GM19468 (cell line): ENCODE results near the gene DEFB131B.
"Not testable (repeated sequence)": the region's sequence is repeated elsewhere in the genome, so short reads cannot be mapped to it uniquely, and the experiment has no call there.

ENCODE experiments used
- ATAC-seq: cut with Tn5 transposase; IDR thresholded peaks from one replicate; pipeline ENCODE4 v1.9.1; 2021; ENCODE audit warnings: mild to moderate bottlenecking, moderate library complexity, moderate number of reproducible peaks; ENCODE audit not compliant: unreplicated experiment; ENCODE audit errors: extremely low read depth

Gene DEFB131B

DNA sequence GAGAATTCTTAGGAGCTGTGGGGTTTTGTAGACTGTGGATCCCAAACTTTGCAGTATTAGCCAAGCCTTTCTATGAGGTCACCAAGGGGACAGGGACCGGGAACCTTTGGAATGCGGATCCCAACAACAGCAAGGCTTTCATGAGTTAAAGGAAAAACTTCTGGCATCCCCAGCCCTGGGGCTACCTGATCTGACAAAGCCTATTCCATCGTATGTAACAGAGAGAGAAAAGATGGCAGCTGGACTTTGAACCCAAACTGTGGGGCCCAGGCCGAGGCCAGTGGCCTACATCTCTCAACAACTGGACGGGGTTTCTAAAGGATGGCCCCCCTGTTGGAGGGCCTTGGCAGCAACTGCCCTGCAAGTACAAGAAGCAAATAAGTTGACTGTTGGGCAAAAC lies 32.5 kb downstream of the DEFB131B start:
- not testable (repeated sequence) for ATAC-seq

DNA sequence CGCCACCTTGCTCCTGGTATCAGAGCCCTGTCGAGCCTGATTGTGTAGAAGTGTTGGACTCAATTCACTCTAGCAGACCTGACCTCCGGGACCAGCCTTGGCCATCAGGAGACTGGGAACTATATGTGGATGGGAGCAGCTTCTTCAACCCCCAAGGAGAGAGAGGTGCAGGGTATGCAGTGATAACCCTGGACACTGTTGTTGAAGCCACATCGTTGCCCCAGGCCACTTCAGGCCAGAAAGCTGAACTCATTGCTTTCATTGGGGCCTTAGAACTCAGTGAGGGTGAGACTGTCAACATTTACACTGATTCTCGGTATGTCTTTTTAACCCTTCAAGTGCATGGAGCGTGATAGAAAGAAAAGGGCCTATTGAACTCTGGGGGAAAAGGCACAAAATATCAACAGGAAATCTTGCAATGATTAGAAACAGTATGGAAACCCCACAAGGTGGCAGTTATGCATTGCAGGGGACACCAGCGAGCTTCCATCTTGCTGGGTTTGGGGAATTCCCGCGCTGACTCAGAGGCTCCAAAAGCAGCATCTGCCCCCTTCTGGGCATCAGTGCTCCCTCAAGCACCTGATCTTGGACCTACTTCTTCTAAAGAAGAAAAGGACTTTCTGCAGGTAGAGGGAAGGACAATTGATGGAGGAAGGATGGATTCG lies 33.2 kb downstream of the DEFB131B start:
- ATAC-seq = not testable (repeated sequence)

DNA sequence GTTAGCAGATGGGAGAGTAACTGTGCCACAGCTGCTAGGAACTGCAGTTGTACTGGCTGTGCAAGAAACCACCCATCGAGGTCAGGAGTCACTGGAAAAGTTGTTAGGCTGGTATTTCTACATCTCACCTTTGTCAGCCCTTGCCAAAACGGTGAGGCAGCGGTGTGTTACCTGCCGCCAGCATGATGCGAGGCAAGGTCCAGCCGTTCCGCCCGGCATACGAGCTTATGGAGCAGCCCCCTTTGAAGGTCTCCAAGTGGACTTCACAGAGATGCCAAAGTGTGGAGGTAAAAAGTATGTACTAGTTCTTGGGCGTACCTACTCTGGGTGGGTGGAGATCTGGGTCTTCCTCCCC lies 33.7 kb downstream of the DEFB131B start:
- not testable (repeated sequence) for ATAC-seq

DNA sequence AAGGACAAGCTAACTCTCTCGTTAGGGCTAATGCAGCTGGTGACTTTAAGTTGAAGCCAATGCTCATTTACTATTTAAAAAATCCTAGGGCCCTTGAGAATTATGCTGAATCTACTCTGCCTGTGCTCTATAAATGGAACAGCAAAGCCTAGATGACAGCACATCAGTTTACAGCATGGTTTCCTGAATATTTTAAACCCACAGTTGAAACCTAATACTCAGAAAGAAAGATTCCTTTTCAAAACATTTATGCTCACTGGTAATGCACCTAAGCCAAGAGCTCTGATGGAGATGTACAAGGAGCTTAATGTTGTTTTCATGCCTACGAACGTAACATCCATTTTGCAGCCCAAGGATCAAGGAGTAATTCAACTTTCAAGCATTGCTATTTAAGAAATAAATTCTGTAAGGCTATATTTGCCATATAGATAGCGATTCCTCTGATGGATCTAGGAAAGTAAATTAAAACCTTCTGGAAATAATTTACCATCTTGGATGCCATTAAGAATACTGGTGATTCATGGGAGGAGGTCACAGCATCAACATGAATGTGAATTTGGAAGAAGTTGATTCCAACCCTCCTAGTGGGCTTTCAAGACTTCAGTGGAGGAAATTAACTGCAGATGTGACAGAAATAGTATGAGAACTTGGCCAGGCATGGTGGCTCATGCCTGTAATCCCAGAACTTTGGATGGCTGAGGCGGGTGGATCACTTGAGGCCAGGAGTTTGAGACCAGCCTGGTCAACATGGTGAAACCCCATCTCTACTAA lies 35.7 kb downstream of the DEFB131B start:
- no peak for ATAC-seq

DNA sequence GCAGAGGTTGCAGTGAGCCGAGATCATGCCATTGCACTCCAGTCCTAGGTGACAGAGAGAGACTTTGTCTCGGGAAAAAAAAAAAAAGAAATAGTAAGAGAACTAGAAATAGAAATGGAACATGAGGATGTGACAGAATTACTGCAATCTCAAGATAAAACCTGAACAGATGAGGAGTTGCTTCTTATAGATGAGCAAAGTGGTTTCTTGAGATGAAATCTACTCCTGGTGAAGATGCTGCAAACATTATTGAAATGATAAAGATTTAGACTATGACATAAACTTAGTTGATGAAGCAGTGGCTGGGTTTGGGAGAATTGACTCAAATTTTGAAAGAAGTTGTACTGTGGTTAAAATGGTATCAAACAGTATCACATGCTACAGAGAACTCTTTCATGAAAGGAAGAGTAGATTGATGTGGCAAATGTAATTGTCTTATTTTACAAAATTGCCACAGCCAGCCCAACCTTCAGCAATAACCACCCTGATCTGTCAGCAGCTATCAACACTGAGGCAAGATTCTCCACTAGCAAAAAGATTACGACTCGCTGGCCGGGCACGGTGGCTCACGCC lies 36.5 kb downstream of the DEFB131B start:
- no peak for ATAC-seq

DNA sequence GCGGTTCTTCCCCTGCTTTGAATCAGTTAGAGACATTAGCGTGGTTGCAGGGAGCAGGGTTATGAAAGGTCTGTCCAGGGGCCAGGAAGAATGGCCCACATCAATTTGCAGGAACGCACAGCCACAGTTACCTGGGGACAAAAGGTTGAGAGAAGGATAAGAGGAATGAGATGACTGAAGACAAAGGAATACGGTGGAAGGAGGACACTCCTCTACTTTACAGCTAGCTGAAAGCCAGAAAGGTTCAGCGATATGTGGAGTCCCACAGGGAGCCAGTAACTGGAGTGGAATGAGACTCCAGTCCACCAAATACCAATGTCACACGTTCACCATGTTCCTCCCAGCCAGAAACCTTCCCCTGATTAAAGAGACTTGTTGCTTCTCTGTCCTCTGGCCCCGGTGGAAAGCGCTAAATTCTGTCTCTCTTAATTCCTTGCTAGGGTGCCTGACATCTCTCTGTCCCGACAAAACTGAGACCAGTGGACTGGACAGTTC lies 39.4 kb downstream of the DEFB131B start:
- no peak for ATAC-seq

DNA sequence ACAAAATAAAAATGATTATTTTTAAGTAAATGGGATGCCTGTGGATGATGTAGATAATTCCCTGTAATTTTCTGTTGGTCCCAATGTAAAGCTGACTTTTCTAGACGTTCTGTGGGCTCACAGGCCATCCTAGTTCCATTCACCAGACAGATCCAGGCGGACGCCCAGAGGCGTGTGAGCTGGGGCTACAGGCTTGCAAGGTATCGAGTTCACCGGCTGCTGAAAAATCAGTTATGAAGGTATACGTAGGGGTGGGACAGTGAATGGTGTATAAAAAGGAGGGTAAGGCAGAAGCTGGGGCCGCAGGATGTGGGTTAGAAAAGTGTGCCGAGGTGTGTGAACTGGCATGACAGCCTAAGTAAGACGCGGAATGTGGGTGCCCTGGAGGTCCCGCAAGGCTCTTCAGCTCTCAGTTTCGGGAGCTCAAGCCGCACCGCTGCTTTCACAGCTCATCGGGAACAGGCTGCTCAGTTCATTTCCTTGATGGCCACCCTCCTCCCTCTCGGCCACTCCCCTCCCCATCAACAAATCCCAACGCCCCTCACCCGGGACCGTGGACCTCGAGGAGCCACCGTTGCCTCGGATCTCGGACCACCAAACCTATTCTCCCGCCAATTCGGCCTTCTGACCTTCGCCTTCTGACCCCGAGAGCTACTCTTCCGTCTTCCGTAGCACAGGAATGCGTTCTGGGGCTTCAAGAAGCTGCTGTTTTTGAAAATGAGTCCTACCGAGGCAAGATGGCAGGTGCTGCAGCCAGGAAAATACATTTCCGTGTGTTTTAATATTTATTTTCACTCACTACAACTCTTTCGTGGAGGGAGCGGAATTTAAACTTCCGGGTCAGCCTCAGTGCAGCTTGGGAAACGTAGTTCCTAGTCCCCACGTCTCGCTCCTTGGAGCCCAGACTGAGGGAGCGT lies 49.8 kb downstream of the DEFB131B start, which contains the start of gene XNDC1N:
Gene XNDC1N, minus strand, starts transcription at position 775 of the 917 bp plus-strand sequence. CDS start 5,241 bp downstream, outside the sequence.
- peak; percentile 45 for ATAC-seq

DNA sequence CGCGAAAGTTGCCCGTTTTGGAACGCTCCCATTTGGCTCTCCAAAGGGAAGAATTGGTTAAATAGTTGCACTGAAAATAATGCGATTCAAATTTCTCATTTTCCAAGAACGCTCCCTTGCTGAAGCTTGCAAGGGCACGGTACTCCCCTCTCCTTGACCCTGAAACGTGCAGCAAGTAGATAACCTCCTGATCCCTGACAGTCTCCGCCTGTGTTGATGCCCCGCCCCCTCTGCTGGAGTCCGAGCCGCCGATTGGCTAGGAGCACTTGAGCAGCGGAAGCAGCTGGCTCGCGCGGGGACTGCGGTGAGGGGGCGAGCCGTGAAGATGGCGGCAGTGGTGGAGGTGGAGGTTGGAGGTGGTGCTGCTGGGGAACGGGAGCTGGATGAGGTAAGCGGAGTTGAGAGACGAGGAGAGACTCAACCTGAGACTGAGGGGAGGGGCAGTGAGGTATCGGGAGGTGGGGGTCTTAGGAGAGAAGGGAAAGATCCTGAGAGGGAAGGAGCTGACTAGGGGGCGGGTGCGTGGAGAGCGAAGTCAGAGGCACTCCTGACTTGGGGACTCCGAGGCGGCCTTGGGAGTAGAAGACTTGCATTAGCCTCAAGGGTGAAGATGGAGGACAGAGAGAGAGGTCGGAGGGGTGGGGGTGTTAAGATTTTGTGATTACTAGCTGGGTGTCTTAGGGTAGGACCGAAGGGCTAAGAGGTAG lies 50.6 kb downstream of the DEFB131B start, which contains the start of gene RNF121:
Gene RNF121, plus strand, starts transcription at position 310 of the 707 bp plus-strand sequence. Its CDS starts 16 bp downstream, at position 326.
- peak; percentile 44 for ATAC-seq

DNA sequence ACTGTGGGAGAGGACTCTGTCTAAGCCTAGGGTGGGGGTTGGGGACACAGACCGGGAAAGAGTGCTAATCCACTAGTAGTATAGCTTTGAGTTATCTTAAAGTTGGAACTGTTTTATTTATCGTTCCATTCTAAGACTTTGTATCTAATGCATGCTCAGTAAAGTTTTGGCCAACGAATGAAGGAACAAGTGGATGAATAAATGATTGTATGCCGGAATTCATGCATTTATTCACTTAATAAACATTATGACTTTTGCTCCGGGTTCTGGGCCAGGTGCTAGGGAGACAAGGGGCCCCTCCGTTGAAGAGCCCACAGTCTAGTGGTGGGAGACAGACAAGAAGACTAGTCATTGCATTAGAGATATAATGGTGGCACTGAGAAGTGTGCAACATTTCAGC lies 51.2 kb downstream of the DEFB131B start:
- no peak for ATAC-seq

DNA sequence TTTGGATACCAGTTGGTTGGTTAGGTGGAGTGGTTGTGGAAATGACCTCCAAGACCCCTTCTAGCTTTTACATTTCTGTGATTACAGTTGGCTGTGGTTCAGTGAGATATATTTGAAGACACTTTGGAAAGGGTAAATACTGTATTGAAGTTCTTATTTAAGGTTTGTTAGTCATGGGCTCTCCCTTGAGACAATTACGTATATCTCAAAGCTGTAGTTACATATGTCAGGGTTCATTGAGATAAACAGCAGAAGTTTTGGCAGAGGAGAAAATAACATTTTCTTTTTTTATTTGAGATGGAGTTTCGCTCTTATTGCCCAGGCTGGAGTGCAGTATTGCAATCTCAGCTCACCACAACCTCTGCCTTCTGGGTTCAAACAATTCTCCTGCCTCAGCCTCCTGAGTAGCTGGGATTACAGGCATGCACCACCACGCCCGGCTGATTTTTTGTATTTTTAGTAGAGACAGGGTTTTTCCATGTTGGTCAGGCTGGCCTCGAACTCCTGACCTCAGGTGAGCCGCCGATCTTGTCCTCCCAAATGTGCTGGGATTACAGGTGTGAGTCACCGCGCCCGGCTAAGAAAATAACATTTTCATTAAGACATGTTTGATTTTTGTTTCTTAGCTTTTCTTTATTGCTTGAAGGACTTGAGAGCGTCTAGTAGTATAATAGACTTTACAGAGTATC lies 52.4 kb downstream of the DEFB131B start:
- no peak for ATAC-seq

DNA sequence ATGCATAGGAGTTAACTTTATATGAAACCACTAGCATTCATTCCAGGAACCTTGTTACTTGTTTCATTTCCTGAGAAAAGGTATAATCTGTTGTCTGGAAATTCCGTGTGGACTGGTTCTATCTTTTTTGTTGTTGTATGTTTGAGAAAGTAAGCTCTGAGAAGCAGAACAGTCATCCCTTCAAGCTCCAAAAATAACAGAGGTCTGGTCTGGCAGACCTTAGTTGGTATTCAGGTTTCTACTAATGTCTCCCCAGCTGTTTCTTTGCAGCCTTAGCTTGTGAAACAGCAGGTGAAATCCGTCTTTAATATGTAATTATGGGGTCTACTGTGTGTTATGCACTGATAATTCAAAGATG lies 53.0 kb downstream of the DEFB131B start:
- no peak for ATAC-seq

DNA sequence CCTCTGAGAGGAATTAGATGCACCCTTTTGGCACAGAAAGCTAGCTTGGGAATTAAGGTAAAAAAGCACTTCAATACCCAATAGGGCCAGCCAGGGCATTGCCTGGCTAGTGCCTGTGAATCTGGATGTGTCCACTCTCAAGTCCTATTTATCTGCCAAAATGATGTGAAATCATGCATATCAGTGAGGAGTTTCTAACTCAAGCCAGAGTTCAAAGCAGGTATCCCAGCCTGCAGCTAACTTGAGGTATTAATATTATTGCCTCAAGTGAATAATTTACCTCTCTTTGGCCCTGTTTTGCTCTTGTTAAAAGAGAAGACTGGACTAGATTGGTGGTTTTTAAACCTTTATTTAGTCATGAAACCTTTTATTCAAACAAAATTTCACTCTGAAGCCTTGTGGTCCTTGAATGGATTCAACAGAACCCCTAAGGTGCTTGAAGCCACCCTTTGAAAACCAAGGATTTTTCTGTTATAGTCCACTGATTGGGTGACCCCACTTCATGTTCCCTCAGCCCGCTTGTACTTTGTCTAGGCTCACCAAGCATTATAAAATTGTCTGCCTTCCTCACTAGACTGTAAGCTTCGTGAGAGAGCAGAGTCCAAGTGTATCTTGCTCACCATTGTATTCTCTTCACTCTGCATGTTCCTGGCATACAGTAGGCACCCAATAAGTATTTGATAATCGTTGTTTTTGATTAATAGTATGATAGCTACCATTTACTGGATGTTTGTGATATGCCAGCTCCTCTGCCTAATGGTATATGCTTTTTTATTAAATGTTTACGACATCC lies 55.1 kb downstream of the DEFB131B start:
- no peak for ATAC-seq
